ENCODE measurements around the gene UROC1. TPM values are rescaled to one million over a fixed set of nuclear protein-coding genes. Genes with fewer than 3 reads are reported as not detected.

Gene UROC1
- total and polyA plus RNA-seq, 3 donors from 2014 or later, result 0.25 to 1.0 (median 0.34) TPM

DNA sequence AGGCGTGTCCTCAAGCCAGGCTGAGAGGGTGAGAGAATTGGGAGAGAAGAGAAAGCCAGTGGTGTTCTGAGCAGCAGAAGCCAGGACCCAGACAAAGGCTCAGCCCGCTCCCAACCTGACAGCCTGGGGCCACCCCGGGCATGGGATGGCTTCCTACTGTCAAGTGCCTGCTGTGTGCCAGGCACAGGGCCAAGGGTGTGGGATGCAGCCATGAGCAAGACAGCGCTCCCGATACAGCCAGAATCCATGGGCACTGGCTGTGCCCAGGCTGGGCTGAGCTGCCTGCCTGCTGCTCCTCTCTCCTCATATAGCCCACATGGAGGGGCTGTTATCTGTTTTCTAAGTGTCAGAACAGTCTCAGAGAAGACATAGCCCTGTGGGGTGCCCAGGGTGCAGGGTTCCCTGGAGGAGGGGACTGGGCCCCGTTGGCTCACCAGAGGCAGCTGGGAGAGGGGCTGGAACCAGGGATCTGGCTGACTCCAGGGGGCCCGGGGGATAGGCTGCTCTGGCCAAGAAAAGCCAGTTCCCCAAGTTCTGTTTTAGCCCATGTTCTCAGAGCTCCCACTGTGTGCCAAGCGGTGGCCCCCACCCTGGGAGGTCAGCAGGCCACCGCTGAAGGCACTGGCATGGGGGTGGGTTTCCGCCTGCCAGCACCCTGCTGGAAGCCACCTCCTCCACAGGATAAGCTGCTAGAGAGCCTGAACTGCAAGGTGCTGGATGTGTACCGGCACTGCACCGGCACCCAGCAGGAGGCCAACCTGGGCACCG is 83.9 kb downstream of the UROC1 start:
- H3K4me3 ChIP-seq, result no peak overlapping the region
- 81 to 92% methylated on average over 5 to 13 of the region's 13 CpGs for WGBS, 2 donors
- no peaks in the 10 kb centered on the region for H3K27me3 ChIP-seq
- no peaks in the 10 kb centered on the region for H3K4me1 ChIP-seq
- TF ChIP-seq POLR2A (IDR thresholded peaks at IDR 0.05), result no peak
- TF ChIP-seq, protein P1, sequence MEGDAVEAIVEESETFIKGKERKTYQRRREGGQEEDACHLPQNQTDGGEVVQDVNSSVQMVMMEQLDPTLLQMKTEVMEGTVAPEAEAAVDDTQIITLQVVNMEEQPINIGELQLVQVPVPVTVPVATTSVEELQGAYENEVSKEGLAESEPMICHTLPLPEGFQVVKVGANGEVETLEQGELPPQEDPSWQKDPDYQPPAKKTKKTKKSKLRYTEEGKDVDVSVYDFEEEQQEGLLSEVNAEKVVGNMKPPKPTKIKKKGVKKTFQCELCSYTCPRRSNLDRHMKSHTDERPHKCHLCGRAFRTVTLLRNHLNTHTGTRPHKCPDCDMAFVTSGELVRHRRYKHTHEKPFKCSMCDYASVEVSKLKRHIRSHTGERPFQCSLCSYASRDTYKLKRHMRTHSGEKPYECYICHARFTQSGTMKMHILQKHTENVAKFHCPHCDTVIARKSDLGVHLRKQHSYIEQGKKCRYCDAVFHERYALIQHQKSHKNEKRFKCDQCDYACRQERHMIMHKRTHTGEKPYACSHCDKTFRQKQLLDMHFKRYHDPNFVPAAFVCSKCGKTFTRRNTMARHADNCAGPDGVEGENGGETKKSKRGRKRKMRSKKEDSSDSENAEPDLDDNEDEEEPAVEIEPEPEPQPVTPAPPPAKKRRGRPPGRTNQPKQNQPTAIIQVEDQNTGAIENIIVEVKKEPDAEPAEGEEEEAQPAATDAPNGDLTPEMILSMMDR (IDR thresholded peaks at IDR 0.05), result no peak
- intact Hi-C loops (cut with DNase I; ENCODE audit: low total_unique reads), result no loop called here
- H3K36me3 ChIP-seq (ENCODE audit: low read depth, missing control alignments), result no peaks in the 10 kb centered on the region
- no peak overlapping the region for H3K27ac ChIP-seq
- peak; percentile 77 for DNase-seq
- no peaks in the 10 kb centered on the region for H3K9me3 ChIP-seq

DNA sequence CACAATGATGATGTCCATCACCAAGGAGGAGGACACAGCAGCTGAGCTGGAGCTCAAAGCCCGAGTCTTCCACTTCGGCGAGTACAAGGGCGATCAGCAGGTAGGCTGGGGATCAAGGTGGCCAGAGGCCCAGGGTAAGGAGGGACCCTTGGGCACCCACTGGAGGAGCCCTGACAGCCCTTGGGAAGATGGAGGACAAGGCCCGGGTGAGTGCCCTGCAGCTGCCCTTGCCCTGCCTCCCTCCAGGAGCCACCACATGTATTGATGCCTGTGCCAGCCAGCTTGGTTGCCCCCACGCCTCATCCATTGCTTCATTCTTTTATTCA is 84.5 kb downstream of the UROC1 start:
- no peak overlapping the region for H3K4me3 ChIP-seq
- no peak overlapping the region for H3K27ac ChIP-seq
- TF ChIP-seq POLR2A (IDR thresholded peaks at IDR 0.05), result no peak
- TF ChIP-seq, protein P1 (IDR thresholded peaks at IDR 0.05), result no peak
- intact Hi-C loops (cut with DNase I; ENCODE audit: low total_unique reads), result no loop called here
- no peaks in the 10 kb centered on the region for H3K27me3 ChIP-seq
- DNase-seq, result no peak
- WGBS, 2 donors, result 94 to 97% methylated on average over 2 to 6 of the region's 6 CpGs
- H3K4me1 ChIP-seq, result no peaks in the 10 kb centered on the region
- no peaks in the 10 kb centered on the region for H3K9me3 ChIP-seq
- no peaks in the 10 kb centered on the region for H3K36me3 ChIP-seq (ENCODE audit: low read depth, missing control alignments)

DNA sequence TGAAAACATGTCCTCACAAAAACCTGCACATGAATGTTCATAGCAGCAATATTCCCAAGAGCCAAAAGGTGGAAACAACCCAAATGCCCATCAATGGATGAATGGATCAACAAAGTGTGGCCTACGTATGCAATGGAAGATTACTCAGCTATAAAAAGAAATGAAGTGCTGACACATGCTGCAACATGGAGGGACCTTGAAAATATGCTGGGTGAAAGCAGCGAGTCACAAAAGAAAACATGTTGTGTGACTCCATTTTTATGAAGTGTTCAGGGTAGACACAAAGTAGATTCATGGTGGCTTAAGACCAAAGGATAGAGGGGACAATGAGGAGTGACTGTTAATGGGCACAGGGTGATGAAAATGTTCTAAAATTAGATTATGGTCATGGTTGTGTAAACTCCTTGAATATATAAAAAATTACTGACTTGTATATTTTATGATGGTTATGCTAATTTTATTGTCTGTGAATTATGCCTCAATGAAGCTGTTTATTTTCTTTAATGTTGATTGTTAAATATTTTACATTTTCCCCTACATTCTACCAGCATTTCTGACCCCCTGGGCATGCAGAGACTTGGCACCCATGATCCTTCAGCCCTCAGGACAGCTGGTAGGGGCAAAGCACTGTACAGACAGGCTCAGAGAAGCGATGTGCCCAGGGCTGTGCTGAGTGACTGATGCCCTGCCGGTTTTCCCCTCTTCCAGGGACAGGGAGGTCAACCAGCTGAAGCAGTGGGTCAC is 85.0 kb downstream of the UROC1 start:
- no peaks in the 10 kb centered on the region for H3K4me1 ChIP-seq
- H3K27me3 ChIP-seq, result no peaks in the 10 kb centered on the region
- no peaks in the 10 kb centered on the region for H3K36me3 ChIP-seq (ENCODE audit: low read depth, missing control alignments)
- no peaks in the 10 kb centered on the region for H3K9me3 ChIP-seq
- TF ChIP-seq, protein P1 (IDR thresholded peaks at IDR 0.05), result no peak
- no peak for TF ChIP-seq POLR2A (IDR thresholded peaks at IDR 0.05)
- no peak overlapping the region for H3K27ac ChIP-seq
- H3K4me3 ChIP-seq, result no peak overlapping the region
- DNase-seq, result no peak
- WGBS, 2 donors, result 90 to 98% methylated on average over 4 of the region's 4 CpGs
- intact Hi-C loops (cut with DNase I; ENCODE audit: low total_unique reads), result no loop called here

Small RNA genes within 50 kb of the gene (small RNA-seq; reads per million reads assigned to genes)
- gene RNA5SP138, result 0.09 reads per million in 2 donors

Other genes with a start within 250 kb of the UROC1 start
- gene KLF15, start 160.4 kb downstream of the UROC1 start, total RNA-seq, result 10 to 100 TPM; 32.0 to 36.1 TPM
- 8.5 TPM for gene KLF15, start 160.4 kb downstream of the UROC1 start, polyA plus RNA-seq (ENCODE audit: insufficient read depth, low read depth, low replicate concordance)
- gene CFAP100, start 122.9 kb downstream of the UROC1 start, total RNA-seq, result 10 to 100 TPM; 21.4 to 56.2 TPM
- gene CFAP100, start 122.9 kb downstream of the UROC1 start, polyA plus RNA-seq (ENCODE audit: insufficient read depth, low read depth, low replicate concordance), result 74.2 TPM
- 10 to 100 TPM; 78.9 to 80.3 TPM for gene ZXDC, start 41.9 kb downstream of the UROC1 start, total RNA-seq
- gene ZXDC, start 41.9 kb downstream of the UROC1 start, polyA plus RNA-seq (ENCODE audit: insufficient read depth, low read depth, low replicate concordance), result 25.6 TPM
- 10 to 100 TPM; 13.3 to 21.7 TPM for gene CHST13, start 6.4 kb upstream of the UROC1 start, total RNA-seq
- gene CHST13, start 6.4 kb upstream of the UROC1 start, polyA plus RNA-seq (ENCODE audit: insufficient read depth, low read depth, low replicate concordance), result 21.4 TPM
- gene C3orf22, start 41.2 kb upstream of the UROC1 start, total RNA-seq, result 10 to 100 TPM; 33.0 to 61.4 TPM
- gene C3orf22, start 41.2 kb upstream of the UROC1 start, polyA plus RNA-seq (ENCODE audit: insufficient read depth, low read depth, low replicate concordance), result 42.2 TPM
- gene TXNRD3, start 137.4 kb upstream of the UROC1 start, total RNA-seq, result 10 to 100 TPM; 25.7 to 34.3 TPM
- gene TXNRD3, start 137.4 kb upstream of the UROC1 start, polyA plus RNA-seq (ENCODE audit: insufficient read depth, low read depth, low replicate concordance), result 67.9 TPM
- 10 to 100 TPM; 47.6 to 49.9 TPM for gene CHCHD6, start 186.5 kb upstream of the UROC1 start, total RNA-seq
- 84.6 TPM for gene CHCHD6, start 186.5 kb upstream of the UROC1 start, polyA plus RNA-seq (ENCODE audit: insufficient read depth, low read depth, low replicate concordance)

Data from testis (tissue), 3 donors.